ENCODE results near the gene MAZ.

GRCh38 chr16:29815032-29815721 lies 8.8 kb downstream of the MAZ start:
- no peak for TF ChIP-seq CTCF (IDR thresholded peaks at IDR 0.05; ENCODE audit: insufficient read depth, low read length, poor library complexity, severe bottlenecking)
- TF ChIP-seq EZH2phosphoT487 (conservative IDR thresholded peaks at IDR 0.05; ENCODE audit: low read length), result no peak

Measured in SU-DHL-6 (cell line).